Gastrocnemius medialis (tissue), 4 donors: Measurements from ENCODE around the gene MYDGF. TPM values are rescaled to one million over a fixed set of nuclear protein-coding genes. Genes with fewer than 3 reads are reported as not detected.

Experiments used
- ATAC-seq, 2 donors: fragments of 150-250 bp; one replicate each; pipeline ENCODE4 v1.9.1; 2016
- DNase-seq, 2 donors: peaks; one replicate each; pipeline ENCODE4 v3.0.0-alpha.2; 2019
- H3K27ac ChIP-seq, 4 donors: fragments of 200-600 bp; sonication (generic); 1 replicate in 1 of 4; 2 replicates in 3 of 4; pipeline ENCODE4 v1.5.1; 2016 to 2018; ENCODE audit warnings: mild to moderate bottlenecking in 2 of 4, moderate library complexity in 1 of 4
- H3K27me3 ChIP-seq, 3 donors: fragments of 200-600 bp; sonication (generic) in 2 of 3; 1 replicate in 1 of 3; 2 replicates in 2 of 3; pipeline versions ENCODE4 v1.5.1 to v1.6.0; 2016 to 2019; ENCODE audit warnings: mild to moderate bottlenecking in 1 of 3, moderate library complexity in 1 of 3
- H3K36me3 ChIP-seq, 2 donors: fragments of 200-600 bp; sonication (generic) in 1 of 2; one replicate each; pipeline ENCODE4 v1.5.1; 2017 to 2018
- H3K4me1 ChIP-seq, 2 donors: fragments of 200-600 bp; sonication (generic) in 1 of 2; one replicate each; pipeline ENCODE4 v1.5.1; 2016 to 2017; ENCODE audit warnings: mild to moderate bottlenecking in 2 of 2
- H3K4me3 ChIP-seq, 4 donors: fragments of 200-600 bp; sonication (generic) in 3 of 4; 1 replicate in 1 of 4; 2 replicates in 3 of 4; pipeline ENCODE4 v1.5.1; 2016 to 2019; ENCODE audit warnings: mild to moderate bottlenecking in 2 of 4
- H3K9me3 ChIP-seq, 3 donors: fragments of 200-600 bp; sonication (generic) in 2 of 3; 1 replicate in 1 of 3; 2 replicates in 2 of 3; pipeline ENCODE4 v1.5.1; 2016 to 2019
- CTCF ChIP-seq, 5 experiments: fragments of 450-650 bp in 3 of 5; fragments of 200-600 bp in 2 of 5; sonication (generic) in 2 of 5; IDR thresholded peaks in 4 of 5; conservative IDR thresholded peaks in 1 of 5; 1 replicate in 4 of 5; 2 replicates in 1 of 5; pipeline ENCODE4 v1.5.1; 2016 to 2019; ENCODE audit warnings: antibody characterized with exemption in 5 of 5, mild to moderate bottlenecking in 3 of 5, moderate library complexity in 3 of 5
- POLR2A ChIP-seq, 2 donors: fragments of 450-650 bp; IDR thresholded peaks; one replicate each; pipeline ENCODE4 v1.6.1; 2017; ENCODE audit warnings: antibody characterized with exemption in 2 of 2, mild to moderate bottlenecking in 2 of 2, moderate library complexity in 2 of 2
- in situ Hi-C, 4 donors: fragments of 200-750 bp; cut with MboI; loops; one replicate each; pipeline versions ENCODE4 v1.15.0 to v1.8.0; 2017; ENCODE audit warnings: low sequenced_read_pairs in 4 of 4
- intact Hi-C: fragments of 100-400 bp; cut with DNase I; formaldehyde crosslinking; loops from one replicate; pipeline ENCODE4 v1.15.1; 2023; ENCODE audit warnings: low total_unique reads
- total RNA-seq, 4 donors: library from RNA; depleted of rRNA; stranded (reverse); fragments of >200 nt; gene quantifications; one replicate each; pipeline versions ENCODE4 v1.1.0 to v1.2.3, GENCODE V29; 2016

The MYDGF gene
- total RNA-seq, 4 donors from 2014 or later, result 8.0 to 12.9 (median 10.1) TPM

GRCh38 chr19:4711211-4711610, 41.1 kb upstream of the MYDGF start:
- ATAC-seq, result no peak
- H3K4me3 ChIP-seq, result no peak overlapping the region
- DNase-seq, result no peak
- no peaks in the 10 kb centered on the region for H3K27me3 ChIP-seq
- peaks cover 0 to 8% of the 10 kb centered on the region in 2 donors for H3K36me3 ChIP-seq
- H3K4me1 ChIP-seq, result peaks cover 79 to 86% of the 10 kb centered on the region in 2 donors
- in situ Hi-C loops, result no loop called here
- intact Hi-C loops, result loop anchor here (5.0 to 10.0 kb wide), 4 partner anchors 174 to 949 kb away; partner anchors contain the start of genes APBA3, MRPL54, PLIN4 and PLIN5
- no peaks in the 10 kb centered on the region for H3K9me3 ChIP-seq
- peak overlapping the region; percentile 89 to 100 (median 97) for H3K27ac ChIP-seq
- no peak for TF ChIP-seq CTCF (IDR thresholded peaks at IDR 0.05 in 4 of 5, conservative IDR thresholded peaks at IDR 0.05 in 1 of 5)
- no peak for TF ChIP-seq POLR2A (IDR thresholded peaks at IDR 0.05)

GRCh38 chr19:4710281-4710600, 40.1 kb upstream of the MYDGF start:
- peak in 1 of 2 donors; percentile 69 for DNase-seq
- Histone ChIP-seq H3K27ac (peak overlapping the region; percentile 89 to 100 (median 97)), H3K27me3 (no peaks in the 10 kb centered on the region), H3K4me3 (no peak overlapping the region), H3K9me3 (no peaks in the 10 kb centered on the region), H3K4me1 (peaks cover 88 to 89% of the 10 kb centered on the region in 2 donors), H3K36me3 (peaks cover 0 to 4% of the 10 kb centered on the region in 2 donors)
- intact Hi-C loops, result loop anchor here (5.0 to 10.0 kb wide), 4 partner anchors 173 to 948 kb away; partner anchors contain the start of genes APBA3, MRPL54, PLIN4 and PLIN5
- no peak for ATAC-seq
- in situ Hi-C loops, result no loop called here
- peak in 1 of 2 donors; percentile 8 for TF ChIP-seq POLR2A (IDR thresholded peaks at IDR 0.05)
- no peak for TF ChIP-seq CTCF (IDR thresholded peaks at IDR 0.05 in 4 of 5, conservative IDR thresholded peaks at IDR 0.05 in 1 of 5)

DNA sequence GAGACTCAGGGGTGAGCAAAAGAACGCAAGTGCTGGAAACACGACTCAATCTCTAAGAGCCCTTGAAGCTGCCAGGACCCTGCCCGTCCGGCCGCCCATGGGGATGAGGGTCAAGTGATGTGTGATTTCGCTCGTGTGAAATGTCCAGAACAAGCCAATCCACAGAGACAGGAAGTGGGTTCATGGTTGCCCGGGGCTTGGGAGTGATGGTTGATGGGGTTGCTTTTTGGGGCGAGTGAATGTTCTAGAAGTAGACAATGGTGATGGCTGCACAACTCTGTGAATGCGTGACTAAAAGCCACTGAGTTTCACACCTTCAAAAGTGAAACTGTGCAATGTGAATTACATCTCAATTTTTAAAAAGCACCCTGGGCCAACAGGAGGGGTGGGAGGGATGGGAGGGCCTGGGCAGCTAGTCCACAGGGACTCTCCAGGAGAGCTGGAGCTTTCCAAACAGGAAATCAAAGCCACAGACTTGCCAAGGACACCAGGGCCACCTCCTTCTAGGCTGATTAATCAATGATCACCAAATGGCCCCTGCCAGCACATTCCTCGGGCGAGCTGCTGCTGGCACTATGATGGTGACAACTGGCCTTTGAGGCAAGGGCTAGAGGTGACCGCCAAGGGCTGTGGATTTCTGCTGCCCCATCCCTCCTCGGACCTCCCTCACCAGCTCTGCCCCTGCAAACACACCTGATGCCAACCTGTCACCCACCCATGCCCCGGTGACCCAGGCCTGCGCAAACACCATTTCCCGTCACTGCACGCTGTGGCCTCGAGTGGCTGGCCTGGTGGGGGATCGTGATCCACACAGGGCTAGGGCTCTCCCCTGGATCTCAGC, 39.5 kb upstream of the MYDGF start:
- H3K27me3 ChIP-seq, result no peaks in the 10 kb centered on the region
- peak in 1 of 2 donors; percentile 65 for DNase-seq
- peak overlapping the region; percentile 89 to 100 (median 97) for H3K27ac ChIP-seq
- intact Hi-C loops, result loop anchor here (5.0 to 10.0 kb wide), 4 partner anchors 172 to 947 kb away; partner anchors contain the start of genes APBA3, MRPL54, PLIN4 and PLIN5
- no peak for TF ChIP-seq CTCF (IDR thresholded peaks at IDR 0.05 in 4 of 5, conservative IDR thresholded peaks at IDR 0.05 in 1 of 5)
- TF ChIP-seq POLR2A (IDR thresholded peaks at IDR 0.05), result no peak
- peaks cover 0 to 4% of the 10 kb centered on the region in 2 donors for H3K36me3 ChIP-seq
- H3K9me3 ChIP-seq, result no peaks in the 10 kb centered on the region
- in situ Hi-C loops, result no loop called here
- no peak overlapping the region for H3K4me3 ChIP-seq
- no peak for ATAC-seq
- H3K4me1 ChIP-seq, result peaks cover 90 to 92% of the 10 kb centered on the region in 2 donors

GRCh38 chr19:4707956-4708650, 38.0 kb upstream of the MYDGF start:
- in situ Hi-C loops, result no loop called here
- no peaks in the 10 kb centered on the region for H3K27me3 ChIP-seq
- peaks cover 90% of the 10 kb centered on the region in 2 donors for H3K4me1 ChIP-seq
- peak; percentile 64 to 83 for DNase-seq
- H3K36me3 ChIP-seq, result peaks cover 0 to 13% of the 10 kb centered on the region in 2 donors
- H3K27ac ChIP-seq, result peak overlapping the region; percentile 89 to 100 (median 97)
- H3K4me3 ChIP-seq, result no peak overlapping the region
- peak; percentile 30 to 54 for ATAC-seq
- TF ChIP-seq POLR2A (IDR thresholded peaks at IDR 0.05), result no peak
- TF ChIP-seq CTCF (IDR thresholded peaks at IDR 0.05 in 4 of 5, conservative IDR thresholded peaks at IDR 0.05 in 1 of 5), result no peak
- intact Hi-C loops, result no loop called here
- no peaks in the 10 kb centered on the region for H3K9me3 ChIP-seq
